ENCODE results near the gene KDELR1. TPM values are rescaled to one million over a fixed set of nuclear protein-coding genes. Genes with fewer than 3 reads are reported as not detected.

Gene KDELR1
- total and polyA plus RNA-seq, 9 of the 15 experiments (the other 6 are each of a cell fraction or from before 2014, with no cell fraction given), result 6.1 to 165 (median 58.5) TPM

DNA sequence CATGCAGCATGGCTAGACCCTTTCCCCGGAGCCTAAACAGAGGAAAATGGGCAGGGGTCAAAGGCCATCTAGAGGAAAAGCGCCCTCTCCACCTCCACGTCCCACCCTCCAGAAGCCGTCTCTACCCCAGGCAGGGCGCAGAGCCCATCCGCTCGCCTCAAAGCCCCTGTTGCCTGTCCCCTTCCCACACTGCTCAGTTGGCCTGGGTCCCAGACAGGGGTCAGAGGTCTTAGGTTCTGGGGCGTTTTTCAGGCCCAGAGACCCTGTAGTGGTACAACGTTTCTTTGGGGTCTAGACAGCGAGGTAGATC, 27.9 kb downstream of the KDELR1 start (continued):
- TF ChIP-seq HNRNPUL1 (IDR thresholded peaks at IDR 0.05; ENCODE audit: low read length) (no peak), POLR2A (conservative IDR thresholded peaks at IDR 0.05) (peak; percentile 76), CHD1 (IDR thresholded peaks at IDR 0.05; ENCODE audit: low read length) (peak; percentile 89), HDAC2 (IDR thresholded peaks at IDR 0.05) (0 out of 2 replicates have a peak, but pooled peaks have one; percentile 12), FOXP1 (CRISPR knock-in tag; IDR thresholded peaks at IDR 0.05) (0 out of 2 replicates have a peak, but pooled peaks have one; percentile 8), TBP (optimal IDR thresholded peaks at IDR 0.05; ENCODE audit: low read depth, low read length) (no peak), KLF6 (CRISPR knock-in tag; IDR thresholded peaks at IDR 0.05; ENCODE audit: borderline replicate concordance) (no peak), TAL1 (IDR thresholded peaks at IDR 0.05) (0 out of 2 replicates have a peak, but pooled peaks have one; percentile 6), SUPT5H (IDR thresholded peaks at IDR 0.05) (peak; percentile 77; the same call in 1 of the 2 replicates), NFRKB (IDR thresholded peaks at IDR 0.05; ENCODE audit: low read depth) (peak; percentile 75), ZNF41 (CRISPR knock-in tag; conservative IDR thresholded peaks at IDR 0.05) (no peak), ZNF589 (CRISPR knock-in tag; IDR thresholded peaks at IDR 0.05; ENCODE audit: low read depth) (peak; percentile 81; the same call in 1 of the 2 replicates), ZBTB7A (IDR thresholded peaks at IDR 0.05; ENCODE audit: borderline replicate concordance, control insufficient read depth, low read depth, low read length) (peak; percentile 91), CHD4 (IDR thresholded peaks at IDR 0.05; ENCODE audit: insufficient read depth, insufficient replicate concordance, low read depth, low read length, poor library complexity, severe bottlenecking) (peak; percentile 31), LARP7 (IDR thresholded peaks at IDR 0.05) (peak; percentile 86; the same call in 1 of the 2 replicates)
- TF ChIP-seq, protein P1, sequence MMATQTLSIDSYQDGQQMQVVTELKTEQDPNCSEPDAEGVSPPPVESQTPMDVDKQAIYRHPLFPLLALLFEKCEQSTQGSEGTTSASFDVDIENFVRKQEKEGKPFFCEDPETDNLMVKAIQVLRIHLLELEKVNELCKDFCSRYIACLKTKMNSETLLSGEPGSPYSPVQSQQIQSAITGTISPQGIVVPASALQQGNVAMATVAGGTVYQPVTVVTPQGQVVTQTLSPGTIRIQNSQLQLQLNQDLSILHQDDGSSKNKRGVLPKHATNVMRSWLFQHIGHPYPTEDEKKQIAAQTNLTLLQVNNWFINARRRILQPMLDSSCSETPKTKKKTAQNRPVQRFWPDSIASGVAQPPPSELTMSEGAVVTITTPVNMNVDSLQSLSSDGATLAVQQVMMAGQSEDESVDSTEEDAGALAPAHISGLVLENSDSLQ (IDR thresholded peaks at IDR 0.05), result no peak
- TF ChIP-seq, protein P2, sequence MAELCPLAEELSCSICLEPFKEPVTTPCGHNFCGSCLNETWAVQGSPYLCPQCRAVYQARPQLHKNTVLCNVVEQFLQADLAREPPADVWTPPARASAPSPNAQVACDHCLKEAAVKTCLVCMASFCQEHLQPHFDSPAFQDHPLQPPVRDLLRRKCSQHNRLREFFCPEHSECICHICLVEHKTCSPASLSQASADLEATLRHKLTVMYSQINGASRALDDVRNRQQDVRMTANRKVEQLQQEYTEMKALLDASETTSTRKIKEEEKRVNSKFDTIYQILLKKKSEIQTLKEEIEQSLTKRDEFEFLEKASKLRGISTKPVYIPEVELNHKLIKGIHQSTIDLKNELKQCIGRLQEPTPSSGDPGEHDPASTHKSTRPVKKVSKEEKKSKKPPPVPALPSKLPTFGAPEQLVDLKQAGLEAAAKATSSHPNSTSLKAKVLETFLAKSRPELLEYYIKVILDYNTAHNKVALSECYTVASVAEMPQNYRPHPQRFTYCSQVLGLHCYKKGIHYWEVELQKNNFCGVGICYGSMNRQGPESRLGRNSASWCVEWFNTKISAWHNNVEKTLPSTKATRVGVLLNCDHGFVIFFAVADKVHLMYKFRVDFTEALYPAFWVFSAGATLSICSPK (IDR thresholded peaks at IDR 0.05; ENCODE audit: borderline replicate concordance), result peak; percentile 89; the same call in 1 of the 2 replicates
- TF ChIP-seq, protein P3, sequence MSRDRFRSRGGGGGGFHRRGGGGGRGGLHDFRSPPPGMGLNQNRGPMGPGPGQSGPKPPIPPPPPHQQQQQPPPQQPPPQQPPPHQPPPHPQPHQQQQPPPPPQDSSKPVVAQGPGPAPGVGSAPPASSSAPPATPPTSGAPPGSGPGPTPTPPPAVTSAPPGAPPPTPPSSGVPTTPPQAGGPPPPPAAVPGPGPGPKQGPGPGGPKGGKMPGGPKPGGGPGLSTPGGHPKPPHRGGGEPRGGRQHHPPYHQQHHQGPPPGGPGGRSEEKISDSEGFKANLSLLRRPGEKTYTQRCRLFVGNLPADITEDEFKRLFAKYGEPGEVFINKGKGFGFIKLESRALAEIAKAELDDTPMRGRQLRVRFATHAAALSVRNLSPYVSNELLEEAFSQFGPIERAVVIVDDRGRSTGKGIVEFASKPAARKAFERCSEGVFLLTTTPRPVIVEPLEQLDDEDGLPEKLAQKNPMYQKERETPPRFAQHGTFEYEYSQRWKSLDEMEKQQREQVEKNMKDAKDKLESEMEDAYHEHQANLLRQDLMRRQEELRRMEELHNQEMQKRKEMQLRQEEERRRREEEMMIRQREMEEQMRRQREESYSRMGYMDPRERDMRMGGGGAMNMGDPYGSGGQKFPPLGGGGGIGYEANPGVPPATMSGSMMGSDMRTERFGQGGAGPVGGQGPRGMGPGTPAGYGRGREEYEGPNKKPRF (IDR thresholded peaks at IDR 0.05; ENCODE audit: low read depth, low read length), result no peak
- TF ChIP-seq, protein P4, sequence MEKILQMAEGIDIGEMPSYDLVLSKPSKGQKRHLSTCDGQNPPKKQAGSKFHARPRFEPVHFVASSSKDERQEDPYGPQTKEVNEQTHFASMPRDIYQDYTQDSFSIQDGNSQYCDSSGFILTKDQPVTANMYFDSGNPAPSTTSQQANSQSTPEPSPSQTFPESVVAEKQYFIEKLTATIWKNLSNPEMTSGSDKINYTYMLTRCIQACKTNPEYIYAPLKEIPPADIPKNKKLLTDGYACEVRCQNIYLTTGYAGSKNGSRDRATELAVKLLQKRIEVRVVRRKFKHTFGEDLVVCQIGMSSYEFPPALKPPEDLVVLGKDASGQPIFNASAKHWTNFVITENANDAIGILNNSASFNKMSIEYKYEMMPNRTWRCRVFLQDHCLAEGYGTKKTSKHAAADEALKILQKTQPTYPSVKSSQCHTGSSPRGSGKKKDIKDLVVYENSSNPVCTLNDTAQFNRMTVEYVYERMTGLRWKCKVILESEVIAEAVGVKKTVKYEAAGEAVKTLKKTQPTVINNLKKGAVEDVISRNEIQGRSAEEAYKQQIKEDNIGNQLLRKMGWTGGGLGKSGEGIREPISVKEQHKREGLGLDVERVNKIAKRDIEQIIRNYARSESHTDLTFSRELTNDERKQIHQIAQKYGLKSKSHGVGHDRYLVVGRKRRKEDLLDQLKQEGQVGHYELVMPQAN (IDR thresholded peaks at IDR 0.05; ENCODE audit: borderline replicate concordance), result peak; percentile 50; the same call in 1 of the 2 replicates
- TF ChIP-seq, protein P5, sequence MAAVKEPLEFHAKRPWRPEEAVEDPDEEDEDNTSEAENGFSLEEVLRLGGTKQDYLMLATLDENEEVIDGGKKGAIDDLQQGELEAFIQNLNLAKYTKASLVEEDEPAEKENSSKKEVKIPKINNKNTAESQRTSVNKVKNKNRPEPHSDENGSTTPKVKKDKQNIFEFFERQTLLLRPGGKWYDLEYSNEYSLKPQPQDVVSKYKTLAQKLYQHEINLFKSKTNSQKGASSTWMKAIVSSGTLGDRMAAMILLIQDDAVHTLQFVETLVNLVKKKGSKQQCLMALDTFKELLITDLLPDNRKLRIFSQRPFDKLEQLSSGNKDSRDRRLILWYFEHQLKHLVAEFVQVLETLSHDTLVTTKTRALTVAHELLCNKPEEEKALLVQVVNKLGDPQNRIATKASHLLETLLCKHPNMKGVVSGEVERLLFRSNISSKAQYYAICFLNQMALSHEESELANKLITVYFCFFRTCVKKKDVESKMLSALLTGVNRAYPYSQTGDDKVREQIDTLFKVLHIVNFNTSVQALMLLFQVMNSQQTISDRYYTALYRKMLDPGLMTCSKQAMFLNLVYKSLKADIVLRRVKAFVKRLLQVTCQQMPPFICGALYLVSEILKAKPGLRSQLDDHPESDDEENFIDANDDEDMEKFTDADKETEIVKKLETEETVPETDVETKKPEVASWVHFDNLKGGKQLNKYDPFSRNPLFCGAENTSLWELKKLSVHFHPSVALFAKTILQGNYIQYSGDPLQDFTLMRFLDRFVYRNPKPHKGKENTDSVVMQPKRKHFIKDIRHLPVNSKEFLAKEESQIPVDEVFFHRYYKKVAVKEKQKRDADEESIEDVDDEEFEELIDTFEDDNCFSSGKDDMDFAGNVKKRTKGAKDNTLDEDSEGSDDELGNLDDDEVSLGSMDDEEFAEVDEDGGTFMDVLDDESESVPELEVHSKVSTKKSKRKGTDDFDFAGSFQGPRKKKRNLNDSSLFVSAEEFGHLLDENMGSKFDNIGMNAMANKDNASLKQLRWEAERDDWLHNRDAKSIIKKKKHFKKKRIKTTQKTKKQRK (IDR thresholded peaks at IDR 0.05; ENCODE audit: borderline replicate concordance, low read depth, low read length), result no peak

Measured in K562 (cell line).